HG02870 (cell line): ENCODE measurements around the gene KCNMB1.

Experiments
- ATAC-seq: cut with Tn5 transposase; IDR thresholded peaks from one replicate; pipeline ENCODE4 v1.9.1; 2021; ENCODE audit warnings: mild to moderate bottlenecking, moderate library complexity; ENCODE audit not compliant: unreplicated experiment

KCNMB1 gene

DNA sequence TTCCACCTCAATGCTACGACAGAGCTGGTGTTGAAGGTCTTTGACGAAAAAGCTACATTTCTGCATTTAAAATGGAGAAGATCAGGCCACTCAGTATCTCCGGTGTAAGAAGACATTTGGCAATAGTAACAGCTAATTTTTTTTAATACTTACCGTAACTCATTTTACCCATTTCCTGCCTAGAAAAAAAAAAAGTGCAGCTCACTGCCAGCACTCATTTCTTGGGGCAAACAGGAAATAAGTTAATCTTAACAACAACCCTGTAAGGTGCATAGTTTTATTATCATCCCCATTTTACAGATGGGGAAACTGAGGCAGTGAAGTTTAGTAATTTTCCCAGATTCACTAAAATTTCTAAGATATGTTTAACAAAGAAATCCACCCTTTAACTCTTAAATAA lies 27.4 kb upstream of the KCNMB1 start:
- ATAC-seq = no peak

- no peak for ATAC-seq
Observed at GRCh38 chr5:170414786-170415185, 25.6 kb upstream of the KCNMB1 start.

- ATAC-seq = no peak
Observed at GRCh38 chr5:170413897-170414296, 24.7 kb upstream of the KCNMB1 start.

- ATAC-seq = no peak
Observed at GRCh38 chr5:170411100-170411499, 21.9 kb upstream of the KCNMB1 start.

GRCh38 chr5:170410401-170410800 lies 21.2 kb upstream of the KCNMB1 start:
- ATAC-seq = no peak

DNA sequence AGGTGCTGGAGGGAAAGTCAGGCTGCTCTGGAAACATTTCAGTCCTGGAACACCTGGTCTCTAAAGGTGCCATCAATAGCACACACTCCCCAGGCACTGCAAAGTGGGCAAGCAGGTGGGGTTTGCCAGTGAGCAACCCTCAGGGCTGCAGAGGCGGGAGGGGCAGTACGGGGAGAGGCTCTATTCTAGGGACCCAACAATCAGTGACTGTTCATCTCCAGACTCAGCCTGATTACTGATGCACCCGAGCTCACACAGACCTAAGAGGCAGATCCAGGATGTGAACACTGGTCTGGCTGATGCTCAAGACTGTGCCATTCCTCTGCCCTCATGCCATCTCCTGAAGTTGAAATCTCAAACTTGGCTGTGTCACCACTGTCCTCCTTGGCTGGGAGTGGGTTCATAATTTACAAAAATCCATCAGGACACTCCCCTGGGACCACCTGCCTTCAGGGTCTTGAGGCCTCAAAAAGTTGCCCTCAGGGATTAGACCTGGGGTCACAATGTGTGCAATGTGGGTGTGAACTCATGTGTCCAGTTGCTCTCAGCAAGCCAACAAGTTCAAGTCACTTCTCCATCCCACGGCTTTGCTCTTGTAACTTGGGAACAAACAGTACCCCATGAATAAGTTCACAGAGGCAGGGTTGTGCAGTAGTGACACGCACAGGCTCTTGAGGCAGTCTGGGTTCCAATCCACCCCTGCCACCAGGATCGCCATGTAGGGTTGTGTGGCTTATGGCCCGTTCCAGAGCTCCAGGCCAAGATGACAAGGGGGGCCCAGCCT lies 19.9 kb upstream of the KCNMB1 start:
- ATAC-seq = no peak

DNA sequence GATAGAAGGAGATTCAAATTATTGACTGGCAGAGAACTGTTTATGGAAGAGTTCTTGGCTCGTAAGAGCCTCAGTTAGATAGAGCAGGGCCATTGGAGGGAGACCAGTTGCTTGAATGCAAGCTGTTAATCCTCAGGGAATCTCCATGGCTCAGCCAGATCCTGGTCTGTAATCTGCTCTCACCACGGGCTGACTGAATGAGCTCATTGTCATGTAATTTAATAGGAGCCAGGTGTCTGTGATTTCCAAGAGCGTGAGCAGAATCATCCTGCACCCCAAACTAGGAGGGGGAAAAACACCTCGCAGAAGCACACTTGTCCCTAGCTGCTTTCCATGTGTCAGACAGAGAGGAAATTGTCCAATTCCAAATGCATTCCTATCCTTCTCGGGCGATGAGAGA lies 19.1 kb upstream of the KCNMB1 start:
- ATAC-seq = no peak

DNA sequence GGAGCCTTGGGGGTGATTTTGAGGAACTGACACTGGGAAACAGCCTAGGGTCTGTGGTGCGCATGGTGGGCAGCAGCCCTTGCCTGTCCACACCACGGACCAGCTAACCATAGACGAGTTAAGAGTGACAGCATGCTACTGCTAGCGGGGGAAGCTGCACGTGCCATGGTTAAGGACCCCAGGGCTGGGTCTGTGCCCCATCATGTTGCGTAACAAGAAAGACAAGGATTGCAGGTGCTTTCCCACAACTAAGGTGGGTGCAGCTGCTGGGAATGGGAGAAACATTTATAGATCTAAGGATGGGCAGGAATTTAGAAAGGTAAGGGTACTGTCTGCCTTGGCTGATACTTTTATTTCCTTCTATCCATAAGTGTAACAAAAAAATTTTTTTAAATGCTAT lies 17.9 kb upstream of the KCNMB1 start:
- ATAC-seq = no peak

DNA sequence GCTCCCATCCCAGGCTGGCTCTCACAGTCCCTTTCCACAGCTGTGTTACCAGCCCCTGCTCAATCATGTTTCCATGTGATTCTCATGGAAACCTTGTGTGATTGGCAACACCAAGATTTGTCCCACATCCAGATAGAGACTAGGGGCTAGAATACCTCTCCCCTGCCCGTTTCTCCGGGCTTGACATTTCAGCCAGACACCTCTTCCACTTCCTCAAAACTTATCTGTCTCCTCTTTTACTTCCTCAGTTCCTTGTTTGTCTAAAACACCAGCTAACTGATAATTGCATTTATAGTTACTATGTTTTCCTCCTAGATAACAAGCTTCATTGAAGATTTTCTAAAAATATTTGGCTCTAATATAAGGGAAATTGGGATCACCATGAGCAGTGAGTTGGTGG lies 16.6 kb upstream of the KCNMB1 start:
- ATAC-seq = no peak

- no peak for ATAC-seq
Observed at GRCh38 chr5:170404398-170404797, 15.2 kb upstream of the KCNMB1 start.

- ATAC-seq = no peak
Observed at GRCh38 chr5:170403675-170404074, 14.5 kb upstream of the KCNMB1 start.

- ATAC-seq = no peak
Observed at GRCh38 chr5:170402508-170402907, 13.3 kb upstream of the KCNMB1 start.

DNA sequence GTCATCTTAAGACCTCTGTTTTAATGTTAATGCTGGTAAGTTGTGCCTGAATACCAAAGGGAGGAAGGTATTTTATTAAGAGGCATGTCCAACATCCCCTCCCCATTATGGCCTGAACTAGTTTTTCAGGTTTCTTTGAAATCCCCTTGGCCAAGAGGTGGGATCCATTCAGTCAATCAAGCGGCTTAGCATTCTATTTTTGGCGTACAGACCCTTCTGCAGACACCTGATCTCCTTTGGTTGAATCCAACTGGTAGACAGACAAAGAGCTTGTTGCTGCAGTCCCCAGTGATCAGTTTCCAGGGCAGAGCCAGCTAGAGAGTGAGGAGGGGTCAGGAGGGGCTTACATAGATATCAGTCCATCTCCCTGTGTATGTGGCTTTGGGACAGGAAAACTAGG lies 7.9 kb upstream of the KCNMB1 start:
- ATAC-seq = no peak

DNA sequence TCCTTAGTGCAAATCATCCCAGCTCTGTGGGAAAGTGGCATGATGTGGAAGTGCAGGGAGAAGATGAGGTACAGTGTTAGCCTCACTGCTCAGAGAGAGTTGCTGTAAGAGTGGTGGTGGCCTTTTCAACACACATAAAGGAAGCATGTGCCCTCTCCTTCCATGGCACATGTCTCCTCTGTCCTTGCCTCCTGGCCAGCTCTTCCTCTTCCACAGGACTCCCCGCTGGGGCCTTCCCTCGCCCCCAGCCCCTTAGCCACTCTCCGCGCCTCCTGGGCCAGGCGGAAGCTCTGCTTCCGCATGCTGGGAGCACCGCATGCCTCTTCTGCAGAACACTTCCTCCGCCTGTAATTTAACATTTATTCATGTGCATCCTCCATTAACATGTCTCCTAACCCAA lies 4.8 kb upstream of the KCNMB1 start:
- no peak for ATAC-seq

DNA sequence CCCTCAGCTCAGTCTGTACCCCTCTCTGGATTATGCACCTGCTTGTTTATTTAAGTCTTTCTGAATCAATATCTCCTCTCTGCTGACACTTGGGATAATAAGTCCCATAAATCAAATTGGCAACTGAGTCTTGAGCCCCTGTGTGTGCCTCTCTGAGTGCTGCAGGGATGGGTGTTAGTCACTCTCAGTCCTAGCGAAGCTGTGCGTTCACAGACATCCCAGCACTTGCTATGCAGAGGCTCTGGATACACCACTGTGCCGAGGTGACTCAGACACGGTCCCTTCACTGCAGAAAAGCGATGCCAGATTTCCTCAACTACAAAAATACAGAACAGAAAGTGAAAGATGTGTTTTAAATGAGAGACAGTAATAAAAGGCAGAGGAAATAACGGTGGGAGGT lies 4.1 kb upstream of the KCNMB1 start:
- no peak for ATAC-seq

DNA sequence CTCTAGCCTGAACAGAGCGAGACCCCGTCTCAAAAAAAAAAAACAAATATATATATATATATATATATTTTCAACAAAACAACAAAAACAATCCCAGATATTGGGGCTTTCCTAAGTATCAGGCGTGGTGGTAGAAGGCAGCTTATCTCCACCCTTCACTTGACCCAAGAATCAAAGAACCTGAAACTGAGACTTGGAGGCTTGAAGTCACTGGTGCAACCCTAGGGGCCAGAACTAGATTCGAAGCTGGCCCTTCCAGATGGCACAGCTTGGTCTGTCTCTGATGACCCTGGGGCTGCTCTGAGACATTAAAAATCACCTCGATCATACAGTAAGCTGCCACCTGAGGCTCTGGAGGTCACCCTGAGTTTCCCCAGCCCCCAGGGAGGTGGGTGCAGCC lies 1.3 kb upstream of the KCNMB1 start:
- no peak for ATAC-seq

- no peak for ATAC-seq
Observed at GRCh38 chr5:170389550-170389892, 354 bp upstream of the KCNMB1 start.

- ATAC-seq = no peak
Observed at GRCh38 chr5:170387775-170388639, 1.2 kb downstream of the KCNMB1 start.

- ATAC-seq = no peak
Observed at GRCh38 chr5:170386743-170387395, 2.3 kb downstream of the KCNMB1 start.

- ATAC-seq = no peak
Observed at GRCh38 chr5:170383227-170383626, 5.9 kb downstream of the KCNMB1 start.

DNA sequence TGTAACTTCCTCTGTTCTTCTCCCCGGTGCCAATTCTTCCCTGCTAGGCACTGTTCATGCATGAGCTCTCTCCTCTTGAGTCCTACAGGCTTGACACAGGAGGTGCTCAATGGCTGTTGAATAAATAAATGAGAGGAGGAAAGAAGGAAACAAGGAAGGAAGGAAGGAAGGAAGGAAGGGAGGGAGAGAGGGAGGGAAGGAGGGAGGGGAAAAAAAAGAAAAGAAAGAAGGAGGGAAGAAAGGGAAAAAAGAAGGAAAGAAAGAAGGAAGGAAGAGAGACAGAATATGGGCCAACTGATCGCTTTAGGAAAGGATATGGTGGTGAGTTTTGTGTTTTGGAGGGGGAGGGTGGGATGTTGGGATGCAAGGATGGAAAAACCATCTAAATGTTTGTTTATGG lies 6.4 kb downstream of the KCNMB1 start:
- no peak for ATAC-seq
